ENCODE measurements around the gene TCEA3. TPM values are rescaled to one million over a fixed set of nuclear protein-coding genes. Genes with fewer than 3 reads are reported as not detected.

The TCEA3 gene
- total RNA-seq, 4 donors from 2014 or later: 26.8 to 50.4 (median 48.0) TPM

GRCh38 chr1:23452011-23452411, 27.5 kb upstream of the TCEA3 start:
- H3K27ac ChIP-seq: peak overlapping the region; percentile 83 to 92 (median 85)
- intact Hi-C loops (cut with DNase I): no loop called here

GRCh38 chr1:23451441-23451840, 26.9 kb upstream of the TCEA3 start:
- Histone ChIP-seq H3K27me3 (no peaks in the 10 kb centered on the region), H3K36me3 (no peaks in the 10 kb centered on the region), H3K4me1 (peaks cover 27 to 51% of the 10 kb centered on the region in 2 donors), H3K9me3 (no peaks in the 10 kb centered on the region), H3K27ac (peak overlapping the region; percentile 83 to 92 (median 85)), H3K4me3 (replicated peaks in 1 of 3) (no peak overlapping the region)
- TF ChIP-seq CTCF (IDR thresholded peaks at IDR 0.05): peak in 4 of 6 experiments; percentile 11 to 47 (median 32)
- TF ChIP-seq POLR2A (IDR thresholded peaks at IDR 0.05): no peak
- intact Hi-C loops (cut with DNase I): no loop called here
- 10 to 15% methylated on average over 1 of the region's 1 CpG for WGBS, 2 donors
- peak; percentile 79 to 82 for DNase-seq

More at GRCh38 chr1:23452011-23452411, 27.5 kb upstream of the TCEA3 start:
- peak; percentile 97 to 98 for DNase-seq
- Histone ChIP-seq H3K36me3 (no peaks in the 10 kb centered on the region), H3K9me3 (no peaks in the 10 kb centered on the region), H3K4me3 (replicated peaks in 1 of 3) (no peak overlapping the region), H3K27me3 (no peaks in the 10 kb centered on the region), H3K4me1 (peaks cover 30 to 53% of the 10 kb centered on the region in 2 donors)
- WGBS, 2 donors: 21 to 39% methylated on average over 4 to 5 of the region's 5 CpGs
- TF ChIP-seq CTCF (IDR thresholded peaks at IDR 0.05) (no peak), POLR2A (IDR thresholded peaks at IDR 0.05) (peak in 1 of 2 donors; percentile 71)

GRCh38 chr1:23450894-23451293, 26.3 kb upstream of the TCEA3 start:
- 94 to 98% methylated on average over 4 of the region's 4 CpGs for WGBS, 2 donors
- Histone ChIP-seq H3K36me3 (no peaks in the 10 kb centered on the region), H3K4me1 (peaks cover 27 to 51% of the 10 kb centered on the region in 2 donors), H3K9me3 (no peaks in the 10 kb centered on the region), H3K4me3 (replicated peaks in 1 of 3) (no peak overlapping the region), H3K27me3 (no peaks in the 10 kb centered on the region), H3K27ac (peak overlapping the region; percentile 83 to 92 (median 85))
- TF ChIP-seq POLR2A (IDR thresholded peaks at IDR 0.05): no peak
- no peak for TF ChIP-seq CTCF (IDR thresholded peaks at IDR 0.05)
- intact Hi-C loops (cut with DNase I): no loop called here
- DNase-seq: no peak

GRCh38 chr1:23449958-23450357, 25.4 kb upstream of the TCEA3 start:
- H3K27me3 ChIP-seq: no peaks in the 10 kb centered on the region
- DNase-seq: peak; percentile 76 to 81
- no peaks in the 10 kb centered on the region for H3K36me3 ChIP-seq
- H3K9me3 ChIP-seq: no peaks in the 10 kb centered on the region
- H3K27ac ChIP-seq: no peak overlapping the region
- no peak for TF ChIP-seq CTCF (IDR thresholded peaks at IDR 0.05)
- 82 to 97% methylated on average over 4 of the region's 4 CpGs for WGBS, 2 donors
- H3K4me3 ChIP-seq (replicated peaks in 1 of 3): no peak overlapping the region
- intact Hi-C loops (cut with DNase I): no loop called here
- peaks cover 27 to 48% of the 10 kb centered on the region in 2 donors for H3K4me1 ChIP-seq

GRCh38 chr1:23449306-23449705, 24.8 kb upstream of the TCEA3 start:
- no peak for DNase-seq
- 82 to 89% methylated on average over 6 of the region's 6 CpGs for WGBS, 2 donors
- intact Hi-C loops (cut with DNase I): no loop called here

More at GRCh38 chr1:23449306-23449705, 24.8 kb upstream of the TCEA3 start:
- no peaks in the 10 kb centered on the region for H3K9me3 ChIP-seq
- no peak overlapping the region for H3K4me3 ChIP-seq (replicated peaks in 1 of 3)
- H3K36me3 ChIP-seq: no peaks in the 10 kb centered on the region
- no peaks in the 10 kb centered on the region for H3K27me3 ChIP-seq
- peaks cover 27 to 46% of the 10 kb centered on the region in 2 donors for H3K4me1 ChIP-seq
- no peak overlapping the region for H3K27ac ChIP-seq
- TF ChIP-seq POLR2A (IDR thresholded peaks at IDR 0.05) (no peak), CTCF (IDR thresholded peaks at IDR 0.05) (no peak)
